ENCODE data around the gene DHX15.
A peak's percentile ranks its signal among the peaks of the same experiment; 100 is the strongest.

The DHX15 gene

GRCh38 chr4:24535399-24535798 is 49.0 kb downstream of the DHX15 start:
- Histone ChIP-seq H3K27ac (ENCODE audit: low read depth, low read length) (no peak overlapping the region), H3K9ac (ENCODE audit: low read length) (no peak overlapping the region), H3K9me3 (ENCODE audit: insufficient read depth, low read depth, low read length) (no peaks in the 10 kb centered on the region), H2AK5ac (ENCODE audit: low read length) (no peak overlapping the region), H3K27me3 (ENCODE audit: insufficient read depth, low read length) (no peaks in the 10 kb centered on the region), H3K4me2 (ENCODE audit: low read length) (no peak overlapping the region), H2BK12ac (ENCODE audit: low read length) (no peak overlapping the region), H3K4ac (ENCODE audit: low read depth, low read length) (no peak overlapping the region), H3K18ac (ENCODE audit: low read length) (no peak overlapping the region), H3K4me1 (ENCODE audit: control insufficient read depth in 1 of 2, insufficient read depth in 2 of 2, low read length in 2 of 2) (no peaks in the 10 kb centered on the region), H4K12ac (ENCODE audit: low read depth, low read length) (no peak overlapping the region), H2BK5ac (ENCODE audit: low read depth, low read length, poor library complexity) (no peak overlapping the region), H3K36me3 (ENCODE audit: control insufficient read depth in 1 of 2, insufficient read depth in 2 of 2, low read length in 2 of 2) (peaks cover 11 to 17% of the 10 kb centered on the region in 2 experiments), H2BK120ac (ENCODE audit: insufficient read depth, low read length, poor library complexity) (no peak overlapping the region), H2AFZ (ENCODE audit: insufficient read depth, low read length, poor library complexity) (no peak overlapping the region), H3K4me3 (ENCODE audit: low read depth, low read length) (no peak overlapping the region), H4K8ac (ENCODE audit: low read depth, low read length) (no peak overlapping the region), H3K79me1 (ENCODE audit: low read length) (no peaks in the 10 kb centered on the region), H3K23ac (ENCODE audit: low read length) (no peak overlapping the region), H3K14ac (ENCODE audit: low read length) (no peak overlapping the region), H4K91ac (ENCODE audit: low read depth, low read length) (no peak overlapping the region), H3K79me2 (ENCODE audit: control insufficient read depth, insufficient read depth, low read length, poor library complexity) (no peaks in the 10 kb centered on the region)
- DNase-seq, result no peak
- WGBS (ENCODE audit: extremely low coverage, insufficient coverage, insufficient read length), result no CpG with 5 or more reads among the region's 3 CpGs

GRCh38 chr4:24533364-24533763 is 51.0 kb downstream of the DHX15 start:
- H2BK120ac ChIP-seq (ENCODE audit: insufficient read depth, low read length, poor library complexity), result no peak overlapping the region
- H3K79me2 ChIP-seq (ENCODE audit: control insufficient read depth, insufficient read depth, low read length, poor library complexity), result no peaks in the 10 kb centered on the region
- WGBS (ENCODE audit: extremely low coverage, insufficient coverage, insufficient read length), result no CpG with 5 or more reads among the region's 4 CpGs
- no peak overlapping the region for H4K12ac ChIP-seq (ENCODE audit: low read depth, low read length)
- H3K27me3 ChIP-seq (ENCODE audit: insufficient read depth, low read length), result no peaks in the 10 kb centered on the region
- no peak overlapping the region for H3K23ac ChIP-seq (ENCODE audit: low read length)
- H3K9me3 ChIP-seq (ENCODE audit: insufficient read depth, low read depth, low read length), result no peaks in the 10 kb centered on the region
- DNase-seq, result no peak
- H2BK5ac ChIP-seq (ENCODE audit: low read depth, low read length, poor library complexity), result no peak overlapping the region
- peaks cover 17 to 24% of the 10 kb centered on the region in 2 experiments for H3K36me3 ChIP-seq (ENCODE audit: control insufficient read depth in 1 of 2, insufficient read depth in 2 of 2, low read length in 2 of 2)
- H3K14ac ChIP-seq (ENCODE audit: low read length), result no peak overlapping the region
- H3K4me3 ChIP-seq (ENCODE audit: low read depth, low read length), result no peak overlapping the region
- H2AK5ac ChIP-seq (ENCODE audit: low read length), result no peak overlapping the region
- no peak overlapping the region for H4K91ac ChIP-seq (ENCODE audit: low read depth, low read length)
- H2BK12ac ChIP-seq (ENCODE audit: low read length), result no peak overlapping the region
- no peak overlapping the region for H4K8ac ChIP-seq (ENCODE audit: low read depth, low read length)
- no peak overlapping the region for H2AFZ ChIP-seq (ENCODE audit: insufficient read depth, low read length, poor library complexity)
- no peak overlapping the region for H3K27ac ChIP-seq (ENCODE audit: low read depth, low read length)
- H3K9ac ChIP-seq (ENCODE audit: low read length), result no peak overlapping the region
- H3K4me1 ChIP-seq (ENCODE audit: control insufficient read depth in 1 of 2, insufficient read depth in 2 of 2, low read length in 2 of 2), result no peaks in the 10 kb centered on the region
- no peak overlapping the region for H3K4me2 ChIP-seq (ENCODE audit: low read length)
- H3K79me1 ChIP-seq (ENCODE audit: low read length), result no peaks in the 10 kb centered on the region
- no peak overlapping the region for H3K18ac ChIP-seq (ENCODE audit: low read length)
- no peak overlapping the region for H3K4ac ChIP-seq (ENCODE audit: low read depth, low read length)

DNA sequence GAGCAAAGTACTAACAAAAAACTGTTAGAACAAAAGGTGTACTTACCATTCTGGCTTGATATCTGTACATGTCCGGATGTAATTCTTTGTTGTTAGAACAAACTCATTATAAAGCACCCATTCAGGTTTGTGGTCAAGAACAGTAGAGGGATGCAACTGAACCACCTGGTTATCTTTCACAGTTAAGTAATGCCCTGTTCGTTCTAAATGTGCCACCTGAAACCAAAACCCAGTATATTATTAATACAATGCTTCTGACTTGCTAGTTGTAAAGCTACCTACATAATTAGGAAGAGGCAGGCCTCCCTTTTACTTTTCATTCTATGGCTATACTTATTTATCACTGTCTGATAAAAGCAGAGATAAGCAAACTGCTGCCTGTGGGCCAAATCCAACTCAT is 54.8 kb downstream of the DHX15 start:
- no peak overlapping the region for H2BK5ac ChIP-seq (ENCODE audit: low read depth, low read length, poor library complexity)
- H3K36me3 ChIP-seq (ENCODE audit: control insufficient read depth in 1 of 2, insufficient read depth in 2 of 2, low read length in 2 of 2), result peaks cover 17 to 19% of the 10 kb centered on the region in 2 experiments
- H3K9me3 ChIP-seq (ENCODE audit: insufficient read depth, low read depth, low read length), result no peaks in the 10 kb centered on the region
- no peak overlapping the region for H2BK120ac ChIP-seq (ENCODE audit: insufficient read depth, low read length, poor library complexity)
- no peak overlapping the region for H4K91ac ChIP-seq (ENCODE audit: low read depth, low read length)
- DNase-seq, result no peak
- H3K4ac ChIP-seq (ENCODE audit: low read depth, low read length), result no peak overlapping the region
- H3K27ac ChIP-seq (ENCODE audit: low read depth, low read length), result no peak overlapping the region
- H2BK12ac ChIP-seq (ENCODE audit: low read length), result no peak overlapping the region
- H3K14ac ChIP-seq (ENCODE audit: low read length), result no peak overlapping the region
- H3K4me1 ChIP-seq (ENCODE audit: control insufficient read depth in 1 of 2, insufficient read depth in 2 of 2, low read length in 2 of 2), result no peaks in the 10 kb centered on the region
- no peak overlapping the region for H4K8ac ChIP-seq (ENCODE audit: low read depth, low read length)
- no peak overlapping the region for H3K9ac ChIP-seq (ENCODE audit: low read length)
- H3K23ac ChIP-seq (ENCODE audit: low read length), result no peak overlapping the region
- no peaks in the 10 kb centered on the region for H3K27me3 ChIP-seq (ENCODE audit: insufficient read depth, low read length)
- no CpG with 5 or more reads among the region's 2 CpGs for WGBS (ENCODE audit: extremely low coverage, insufficient coverage, insufficient read length)
- no peak overlapping the region for H4K12ac ChIP-seq (ENCODE audit: low read depth, low read length)
- H3K79me2 ChIP-seq (ENCODE audit: control insufficient read depth, insufficient read depth, low read length, poor library complexity), result no peaks in the 10 kb centered on the region
- H2AFZ ChIP-seq (ENCODE audit: insufficient read depth, low read length, poor library complexity), result no peak overlapping the region
- no peak overlapping the region for H3K4me2 ChIP-seq (ENCODE audit: low read length)
- no peak overlapping the region for H3K18ac ChIP-seq (ENCODE audit: low read length)
- H3K4me3 ChIP-seq (ENCODE audit: low read depth, low read length), result no peak overlapping the region
- no peak overlapping the region for H2AK5ac ChIP-seq (ENCODE audit: low read length)
- no peaks in the 10 kb centered on the region for H3K79me1 ChIP-seq (ENCODE audit: low read length)

GRCh38 chr4:24527371-24527770 is 57.0 kb downstream of the DHX15 start:
- no peak overlapping the region for H4K8ac ChIP-seq (ENCODE audit: low read depth, low read length)
- no peak overlapping the region for H3K4me2 ChIP-seq (ENCODE audit: low read length)
- H2BK5ac ChIP-seq (ENCODE audit: low read depth, low read length, poor library complexity), result no peak overlapping the region
- H3K36me3 ChIP-seq (ENCODE audit: control insufficient read depth in 1 of 2, insufficient read depth in 2 of 2, low read length in 2 of 2), result peaks cover 21% of the 10 kb centered on the region in 2 experiments
- H3K4me3 ChIP-seq (ENCODE audit: low read depth, low read length), result no peak overlapping the region
- no peak overlapping the region for H2BK12ac ChIP-seq (ENCODE audit: low read length)
- DNase-seq, result peak in 1 of 2 donors; percentile 66
- H3K9ac ChIP-seq (ENCODE audit: low read length), result no peak overlapping the region
- no CpG with 5 or more reads among the region's 3 CpGs for WGBS (ENCODE audit: extremely low coverage, insufficient coverage, insufficient read length)
- no peaks in the 10 kb centered on the region for H3K79me1 ChIP-seq (ENCODE audit: low read length)
- no peaks in the 10 kb centered on the region for H3K79me2 ChIP-seq (ENCODE audit: control insufficient read depth, insufficient read depth, low read length, poor library complexity)
- no peak overlapping the region for H2BK120ac ChIP-seq (ENCODE audit: insufficient read depth, low read length, poor library complexity)
- H4K12ac ChIP-seq (ENCODE audit: low read depth, low read length), result no peak overlapping the region
- H2AK5ac ChIP-seq (ENCODE audit: low read length), result no peak overlapping the region
- H3K4ac ChIP-seq (ENCODE audit: low read depth, low read length), result no peak overlapping the region
- H3K23ac ChIP-seq (ENCODE audit: low read length), result no peak overlapping the region
- H3K4me1 ChIP-seq (ENCODE audit: control insufficient read depth in 1 of 2, insufficient read depth in 2 of 2, low read length in 2 of 2), result no peaks in the 10 kb centered on the region
- H4K91ac ChIP-seq (ENCODE audit: low read depth, low read length), result no peak overlapping the region
- no peak overlapping the region for H3K14ac ChIP-seq (ENCODE audit: low read length)
- H3K9me3 ChIP-seq (ENCODE audit: insufficient read depth, low read depth, low read length), result no peaks in the 10 kb centered on the region
- H2AFZ ChIP-seq (ENCODE audit: insufficient read depth, low read length, poor library complexity), result no peak overlapping the region
- H3K27me3 ChIP-seq (ENCODE audit: insufficient read depth, low read length), result no peaks in the 10 kb centered on the region
- H3K18ac ChIP-seq (ENCODE audit: low read length), result no peak overlapping the region
- H3K27ac ChIP-seq (ENCODE audit: low read depth, low read length), result no peak overlapping the region
